ENCODE measurements around the gene TCAF1. TPM values are rescaled to one million over a fixed set of nuclear protein-coding genes. Genes with fewer than 3 reads are reported as not detected.

TCAF1 gene
- polyA plus RNA-seq, 1 donor (not counting 4 experiments of a cell fraction or from before 2014, with no cell fraction given), result 13.3 TPM

DNA sequence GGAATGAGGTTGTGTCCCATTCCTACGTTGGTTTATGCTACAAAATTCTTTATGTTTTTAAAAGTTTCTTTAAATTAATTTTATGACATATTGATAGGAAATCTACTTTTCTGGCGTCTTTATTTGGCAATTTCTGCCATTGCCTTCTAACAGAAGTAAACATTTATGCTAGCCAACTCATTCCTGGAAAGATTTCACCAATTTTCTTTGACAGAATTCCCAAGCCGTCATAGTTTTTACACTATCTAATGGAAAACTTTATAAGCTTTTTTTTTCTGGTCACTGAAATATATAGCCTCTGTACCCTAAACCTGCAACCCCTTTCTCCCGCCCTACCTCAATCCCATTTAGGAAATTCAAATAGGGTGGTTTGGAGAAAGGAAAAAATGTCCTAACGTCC lies 6.1 kb upstream of the TCAF1 start:
- Histone ChIP-seq H3K4me3 (ENCODE audit: control insufficient read depth in 2 of 3, extremely low read depth in 1 of 3, insufficient read depth in 2 of 3, low read depth in 1 of 3, low read length in 3 of 3) (no peak overlapping the region), H3K9me3 (ENCODE audit: control insufficient read depth, low read depth, low read length) (no peaks in the 10 kb centered on the region), H3K27me3 (ENCODE audit: control insufficient read depth, extremely low read depth, insufficient read depth, low read length) (no peaks in the 10 kb centered on the region), H4K20me1 (ENCODE audit: control insufficient read depth, extremely low read depth, insufficient read depth, low read length) (no peaks in the 10 kb centered on the region), H3K4me2 (ENCODE audit: control insufficient read depth, extremely low read depth, insufficient read depth, low read depth, low read length) (no peak overlapping the region), H3K79me2 (ENCODE audit: control insufficient read depth, insufficient read depth, low read length) (no peaks in the 10 kb centered on the region), H3K9ac (ENCODE audit: control insufficient read depth, extremely low read depth, insufficient read depth, low read length) (no peak overlapping the region), H3K9me1 (ENCODE audit: control insufficient read depth, extremely low read depth, insufficient read depth, low read length) (no peaks in the 10 kb centered on the region), H3K36me3 (ENCODE audit: control insufficient read depth in 2 of 2, extremely low read depth in 1 of 2, insufficient read depth in 2 of 2, low read length in 2 of 2) (no peaks in the 10 kb centered on the region), H2AFZ (ENCODE audit: control insufficient read depth, low read length) (no peak overlapping the region), H3K4me1 (ENCODE audit: control insufficient read depth, extremely low read depth, insufficient read depth, low read length) (no peaks in the 10 kb centered on the region), H3K27ac (ENCODE audit: control insufficient read depth, insufficient read depth, low read length) (no peak overlapping the region)
- DNase-seq (ENCODE audit: low read depth, low spot score) (no peak), FAIRE-seq (no peak)
- TF ChIP-seq EZH2 (IDR thresholded peaks at IDR 0.05; ENCODE audit: low read length) (no peak), CTCF (optimal IDR thresholded peaks at IDR 0.05 in 1 of 3, IDR thresholded peaks at IDR 0.05 in 1 of 3, conservative IDR thresholded peaks at IDR 0.05 in 1 of 3; ENCODE audit: extremely low read depth in 1 of 3, insufficient read depth in 2 of 3, low read length in 3 of 3) (no peak)
- dilution Hi-C loops (cut with MboI; ENCODE audit: extremely low pct_ligation_motif_present, low sequenced_read_pairs), result no loop called here

DNA sequence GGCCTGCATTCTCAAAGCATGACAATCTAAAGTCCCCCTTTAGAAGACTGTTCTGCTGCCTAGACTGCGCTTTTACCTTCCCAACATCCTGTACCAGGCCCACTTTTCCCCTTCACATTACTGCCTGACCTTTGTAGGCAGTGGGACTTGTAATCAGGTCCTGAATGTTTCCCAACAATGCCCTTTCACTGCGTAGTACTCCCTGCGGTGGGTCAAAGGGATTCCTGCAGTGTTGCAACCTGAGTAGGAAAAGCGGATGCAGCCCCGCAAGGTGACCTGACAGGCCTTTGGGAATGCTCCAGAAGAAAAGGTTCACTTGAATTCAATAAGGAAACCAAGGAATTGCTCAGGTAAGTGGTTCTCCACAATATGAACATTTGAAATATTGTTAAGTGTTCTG lies 4.9 kb upstream of the TCAF1 start:
- Histone ChIP-seq H3K36me3 (ENCODE audit: control insufficient read depth in 2 of 2, extremely low read depth in 1 of 2, insufficient read depth in 2 of 2, low read length in 2 of 2) (no peaks in the 10 kb centered on the region), H3K27ac (ENCODE audit: control insufficient read depth, insufficient read depth, low read length) (no peak overlapping the region), H3K9ac (ENCODE audit: control insufficient read depth, extremely low read depth, insufficient read depth, low read length) (no peak overlapping the region), H3K9me3 (ENCODE audit: control insufficient read depth, low read depth, low read length) (no peaks in the 10 kb centered on the region), H3K9me1 (ENCODE audit: control insufficient read depth, extremely low read depth, insufficient read depth, low read length) (no peaks in the 10 kb centered on the region), H3K4me3 (ENCODE audit: control insufficient read depth in 2 of 3, extremely low read depth in 1 of 3, insufficient read depth in 2 of 3, low read depth in 1 of 3, low read length in 3 of 3) (no peak overlapping the region), H2AFZ (ENCODE audit: control insufficient read depth, low read length) (no peak overlapping the region), H3K27me3 (ENCODE audit: control insufficient read depth, extremely low read depth, insufficient read depth, low read length) (no peaks in the 10 kb centered on the region), H3K4me2 (ENCODE audit: control insufficient read depth, extremely low read depth, insufficient read depth, low read depth, low read length) (no peak overlapping the region), H3K4me1 (ENCODE audit: control insufficient read depth, extremely low read depth, insufficient read depth, low read length) (no peaks in the 10 kb centered on the region), H3K79me2 (ENCODE audit: control insufficient read depth, insufficient read depth, low read length) (no peaks in the 10 kb centered on the region), H4K20me1 (ENCODE audit: control insufficient read depth, extremely low read depth, insufficient read depth, low read length) (no peaks in the 10 kb centered on the region)
- TF ChIP-seq CTCF (optimal IDR thresholded peaks at IDR 0.05 in 1 of 3, IDR thresholded peaks at IDR 0.05 in 1 of 3, conservative IDR thresholded peaks at IDR 0.05 in 1 of 3; ENCODE audit: extremely low read depth in 1 of 3, insufficient read depth in 2 of 3, low read length in 3 of 3) (no peak), EZH2 (IDR thresholded peaks at IDR 0.05; ENCODE audit: low read length) (no peak)
- DNase-seq (ENCODE audit: low read depth, low spot score) (no peak), FAIRE-seq (no peak)
- dilution Hi-C loops (cut with MboI; ENCODE audit: extremely low pct_ligation_motif_present, low sequenced_read_pairs), result no loop called here

All from keratinocyte (primary cell).